HepG2 (cell line): ENCODE data around the gene HPGD. TPM values are rescaled to one million over a fixed set of nuclear protein-coding genes. Genes with fewer than 3 reads are reported as not detected.

Experiments used
- ATAC-seq: fragments of 200-7000 bp; cut with Tn5 transposase; 3 replicates; pipeline ENCODE4 v1.9.1; 2020; ENCODE audit warnings: mild to moderate bottlenecking, moderate library complexity
- BruUV-seq: library from RNA; stranded (reverse); fragments of 400-500 nt; replicated peaks from 2 replicates; lab custom pipeline; 2021; lab: Mats Ljungman, UMichigan
- CTCF ChIA-PET: fragments of 300-600 bp; formaldehyde crosslinking; extraction: SDS; loops from one replicate; lab custom pipeline; 2021; ENCODE audit warnings: low total read pairs, inconsistent platforms, low intra/inter-chr PET ratio; lab: Yijun Ruan, JAX
- POLR2A ChIA-PET: fragments of 350-600 bp; sonication (Branson Sonifier 250); formaldehyde crosslinking; loops from one replicate; lab custom pipeline; 2020; ENCODE audit warnings: antibody characterized with exemption, inconsistent platforms; lab: Yijun Ruan, JAX
- DNase-seq: peaks from one replicate; pipeline ENCODE4 v3.0.0-alpha.2; 2015; ENCODE audit warnings: low spot score
- FAIRE-seq: peaks from 3 replicates; lab custom pipeline; 2011; peaks lifted over from hg19 to GRCh38; lab: Jason Lieb, UNC
- H2AFZ ChIP-seq: one replicate; pipeline ENCODE4 v1.6.1; 2011; ENCODE audit warnings: low read length, inconsistent platforms
- H3K27ac ChIP-seq: fragments of 300-600 bp; 3 replicates; pipeline ENCODE4 v1.8.0; 2011; ENCODE audit warnings: mixed run types, mild to moderate bottlenecking, mixed read lengths, low read length, inconsistent platforms; ENCODE audit not compliant: insufficient read depth; ENCODE audit errors: extremely low read length
- H3K27me3 ChIP-seq, 2 experiments: fragments of 200-600 bp in 1 of 2; 2 replicates in 1 of 2; 3 replicates in 1 of 2; pipeline versions ENCODE4 v1.6.0 to v1.8.0; 2011; ENCODE audit warnings: low read length in 2 of 2, mild to moderate bottlenecking in 2 of 2, moderate library complexity in 2 of 2, inconsistent platforms in 1 of 2; ENCODE audit not compliant: insufficient read depth in 2 of 2, control insufficient read depth in 1 of 2
- H3K36me3 ChIP-seq, 2 experiments: fragments of 200-600 bp in 1 of 2; replicated peaks in 1 of 2; 2 replicates in 1 of 2; 3 replicates in 1 of 2; pipeline versions ENCODE4 v1.5.1 to v1.8.0; 2011; ENCODE audit warnings: low read length in 2 of 2, inconsistent platforms in 1 of 2; ENCODE audit not compliant: insufficient read depth in 2 of 2, control insufficient read depth in 1 of 2
- H3K4me1 ChIP-seq: 2 replicates; pipeline ENCODE4 v1.5.1; 2012; ENCODE audit warnings: low read length, inconsistent platforms; ENCODE audit not compliant: insufficient read depth
- H3K4me2 ChIP-seq: 2 replicates; pipeline ENCODE4 v1.6.0; 2011; ENCODE audit warnings: low read depth, low read length, inconsistent platforms
- H3K4me3 ChIP-seq, 3 experiments: fragments of 200-600 bp in 1 of 3; sonication (generic), shearing (Covaris generic) in 1 of 3; replicated peaks in 1 of 3; 2 replicates each; pipeline ENCODE4 v1.5.1; 2011 to 2016; ENCODE audit warnings: low read length in 3 of 3, inconsistent platforms in 2 of 3, low read depth in 2 of 3, mild to moderate bottlenecking in 2 of 3, control low read depth in 1 of 3, mixed read lengths in 1 of 3; ENCODE audit not compliant: insufficient read depth in 1 of 3
- H3K79me2 ChIP-seq: one replicate; pipeline ENCODE4 v1.6.1; 2011; ENCODE audit warnings: low read length, inconsistent platforms; ENCODE audit not compliant: insufficient read depth
- H3K9ac ChIP-seq: 2 replicates; pipeline ENCODE4 v1.6.0; 2011; ENCODE audit warnings: mild to moderate bottlenecking, low read depth, low read length, inconsistent platforms; ENCODE audit not compliant: insufficient read depth
- H3K9me3 ChIP-seq: 2 replicates; pipeline ENCODE4 v1.5.1; 2012; ENCODE audit warnings: mild to moderate bottlenecking, low read length
- H4K20me1 ChIP-seq: 2 replicates; pipeline ENCODE4 v1.6.0; 2011; ENCODE audit warnings: inconsistent platforms, mild to moderate bottlenecking, low read length, moderate library complexity; ENCODE audit not compliant: insufficient read depth
- AFF4 ChIP-seq: sonication (generic); formaldehyde crosslinking; IDR thresholded peaks from 2 replicates; pipeline ENCODE4 v1.4.0; 2020; ENCODE audit warnings: missing genetic modification reagents
- HOXA5 ChIP-seq: sonication (generic); formaldehyde crosslinking; IDR thresholded peaks from 2 replicates; pipeline ENCODE4 v1.4.0; 2020; ENCODE audit warnings: missing genetic modification reagents
- ISX ChIP-seq: sonication (generic); formaldehyde crosslinking; conservative IDR thresholded peaks from 2 replicates; pipeline ENCODE4 v1.5.0; 2020; ENCODE audit warnings: missing genetic modification reagents
- JUNB ChIP-seq: sonication (generic); formaldehyde crosslinking; IDR thresholded peaks from 2 replicates; pipeline ENCODE4 v1.8.0; 2022; ENCODE audit warnings: missing genetic modification reagents, mild to moderate bottlenecking, borderline replicate concordance
- KLF11 ChIP-seq: IDR thresholded peaks from 2 replicates; pipeline ENCODE4 v1.6.1; 2016; ENCODE audit warnings: missing compliant biosample characterization
- NRL ChIP-seq: sonication (generic); formaldehyde crosslinking; IDR thresholded peaks from 2 replicates; pipeline ENCODE4 v1.5.0; 2020; ENCODE audit warnings: missing genetic modification reagents, mild to moderate bottlenecking, moderate library complexity, borderline replicate concordance
- PATZ1 ChIP-seq: sonication (generic); formaldehyde crosslinking; IDR thresholded peaks from 2 replicates; pipeline ENCODE4 v1.4.0; 2020; ENCODE audit warnings: missing genetic modification reagents
- RARA ChIP-seq: IDR thresholded peaks from 2 replicates; pipeline ENCODE4 v1.6.1; 2016; ENCODE audit warnings: missing genetic modification reagents, missing compliant biosample characterization
- SATB2 ChIP-seq: sonication (generic); formaldehyde crosslinking; IDR thresholded peaks from 2 replicates; pipeline ENCODE4 v1.5.0; 2020; ENCODE audit warnings: missing genetic modification reagents
- SYNCRIP ChIP-seq: fragments of 200-400 bp; formaldehyde crosslinking; IDR thresholded peaks from 2 replicates; pipeline ENCODE4 v1.6.1; 2018; ENCODE audit warnings: mild to moderate bottlenecking, low read depth, low read length; ENCODE audit not compliant: insufficient read depth
- ZNF543 ChIP-seq: sonication (generic); formaldehyde crosslinking; IDR thresholded peaks from 2 replicates; pipeline ENCODE4 v1.4.0; 2020; ENCODE audit warnings: mild to moderate bottlenecking, missing genetic modification reagents
- ZNF558 ChIP-seq: sonication (generic); formaldehyde crosslinking; IDR thresholded peaks from 2 replicates; pipeline ENCODE4 v1.9.0; 2022; ENCODE audit warnings: mild to moderate bottlenecking, missing genetic modification reagents, borderline replicate concordance
- ZNF598 ChIP-seq: sonication (generic); formaldehyde crosslinking; IDR thresholded peaks from 2 replicates; pipeline ENCODE4 v1.5.1; 2020; ENCODE audit warnings: mild to moderate bottlenecking, missing genetic modification reagents, borderline replicate concordance
- ZSCAN20 ChIP-seq: sonication (generic); formaldehyde crosslinking; IDR thresholded peaks from 2 replicates; pipeline ENCODE4 v1.4.0; 2020; ENCODE audit warnings: missing genetic modification reagents, mild to moderate bottlenecking, borderline replicate concordance
- in situ Hi-C: cut with HindIII; loops from 2 replicates; pipeline ENCODE4 v1.10.0; 2017; ENCODE audit warnings: low pct_unique_long_range_greater_than_20kb; ENCODE audit not compliant: extremely low pct_ligation_motif_present
- intact Hi-C: fragments of 100-400 bp; cut with micrococcal nuclease; formaldehyde crosslinking; loops from one replicate; pipeline ENCODE4 v1.10.0; 2022; ENCODE audit not compliant: unreplicated experiment
- polyA plus RNA-seq, 8 experiments: library from polyadenylated mRNA; depleted of rRNA in 3 of 8; stranded (reverse) in 7 of 8; unstranded in 1 of 8; fragments of >200 nt; fragmentation: Illumina TruSeq in 4 of 8; extraction: Trizol in 4 of 8; gene quantifications; 2 replicates each; pipeline versions ENCODE4 v1.2.1 to v1.2.3, GENCODE V29; 2011 to 2016; ENCODE audit warnings: low read depth in 4 of 8, missing spikeins in 1 of 8, mixed read lengths in 1 of 8; ENCODE audit not compliant: insufficient read depth in 1 of 8
- total RNA-seq, 5 experiments: library from RNA; depleted of rRNA; stranded (reverse); fragments of >200 nt; fragmentation: Illumina TruSeq; extraction: Trizol; gene quantifications; 2 replicates each; pipeline ENCODE4 v1.2.3, GENCODE V29; 2016; ENCODE audit warnings: low read depth in 1 of 5

The HPGD gene
- total and polyA plus RNA-seq, 2 of the 13 experiments (the other 11 are each of a cell fraction or from before 2014, with no cell fraction given): 0.13 to 0.24 TPM

- intact Hi-C loops (no loop called here), in situ Hi-C loops (no loop called here)
- CTCF ChIA-PET: no interaction called here
- H3K4me2 ChIP-seq: no peak overlapping the region
- TF ChIP-seq KLF11 (CRISPR knock-in tag): no peak
- TF ChIP-seq RARA (CRISPR knock-in tag): no peak
- TF ChIP-seq JUNB: no peak
- no peak for TF ChIP-seq ZNF543 (CRISPR knock-in tag)
- no peak for TF ChIP-seq SYNCRIP
- no peak for TF ChIP-seq HOXA5 (CRISPR knock-in tag)
- no peak for TF ChIP-seq ISX (CRISPR knock-in tag)
- TF ChIP-seq ZNF598: no peak
- no peak for TF ChIP-seq NRL (CRISPR knock-in tag)
- no peak for TF ChIP-seq AFF4 (CRISPR knock-in tag)
- TF ChIP-seq SATB2 (CRISPR knock-in tag): no peak
- no peak for TF ChIP-seq PATZ1 (CRISPR knock-in tag)
- TF ChIP-seq ZNF558 (CRISPR knock-in tag): no peak
- TF ChIP-seq ZSCAN20 (CRISPR knock-in tag): no peak
- no peaks in the 10 kb centered on the region for H3K36me3 ChIP-seq
- POLR2A ChIA-PET: no interaction called here
- DNase-seq (no peak), FAIRE-seq (no peak), ATAC-seq (no peak)
- BruUV-seq: no TSS peak
- H4K20me1 ChIP-seq: no peaks in the 10 kb centered on the region
- no peaks in the 10 kb centered on the region for H3K27me3 ChIP-seq
- peaks cover under 1% of the 10 kb centered on the region for H3K4me1 ChIP-seq
- H2AFZ ChIP-seq: no peak overlapping the region
- H3K27ac ChIP-seq: no peak overlapping the region
- no peak overlapping the region for H3K9ac ChIP-seq
- no peaks in the 10 kb centered on the region for H3K9me3 ChIP-seq
- no peak overlapping the region for H3K4me3 ChIP-seq
- H3K79me2 ChIP-seq: no peaks in the 10 kb centered on the region
These were observed 10.2 kb upstream of the HPGD start for GRCh38 chr4:174532445-174532844.
